HEK293 (cell line): ENCODE data around the gene LCMT2.
A peak's percentile ranks its signal among the peaks of the same experiment; 100 is the strongest.

ENCODE experiments used
- CTCF ChIA-PET: fragments of 350-600 bp; formaldehyde crosslinking; extraction: SDS; loops from one replicate; lab custom pipeline; 2021; ENCODE audit warnings: antibody characterized with exemption; lab: Yijun Ruan, JAX
- POLR2A ChIA-PET: fragments of 300-600 bp; formaldehyde crosslinking; extraction: SDS; loops from one replicate; lab custom pipeline; 2020; ENCODE audit warnings: antibody characterized with exemption, inconsistent platforms; lab: Yijun Ruan, JAX
- H3K27ac ChIP-seq: fragments of 200-500 bp; sonication (Bioruptor generic); 2 replicates; pipeline ENCODE4 v1.5.1; 2014; ENCODE audit warnings: low read depth, low read length, control low read depth, inconsistent platforms; ENCODE audit errors: extremely low read depth
- H3K36me3 ChIP-seq, 2 experiments: fragments of 200-500 bp in 1 of 2; sonication (Bioruptor generic) in 1 of 2; 1 replicate in 1 of 2; 2 replicates in 1 of 2; pipeline ENCODE4 v1.5.1; 2014 to 2017; ENCODE audit warnings: inconsistent platforms in 2 of 2, low read length in 2 of 2; ENCODE audit not compliant: control insufficient read depth in 2 of 2, insufficient read depth in 1 of 2
- H3K4me1 ChIP-seq: fragments of 200-500 bp; sonication (Bioruptor generic); 2 replicates; pipeline ENCODE4 v1.5.1; 2014; ENCODE audit warnings: mild to moderate bottlenecking, low read length, inconsistent platforms; ENCODE audit not compliant: control insufficient read depth, insufficient read depth
- H3K4me3 ChIP-seq: 2 replicates; pipeline ENCODE4 v1.5.1; 2011; ENCODE audit warnings: low read depth, mild to moderate bottlenecking, control low read depth, low read length, moderate library complexity
- H3K9me3 ChIP-seq: fragments of 200-500 bp; sonication (Bioruptor generic); 2 replicates; pipeline ENCODE4 v1.5.1; 2014; ENCODE audit warnings: low read depth, low read length, inconsistent platforms; ENCODE audit not compliant: control insufficient read depth, insufficient read depth
- CTCF ChIP-seq: fragments of 450-650 bp; formaldehyde crosslinking; IDR thresholded peaks from 2 replicates; pipeline ENCODE4 v1.5.1; 2016; ENCODE audit warnings: missing biosample characterization, missing genetic modification characterization
- OVOL3 ChIP-seq: fragments of 450-650 bp; formaldehyde crosslinking; IDR thresholded peaks from 2 replicates; pipeline ENCODE4 v1.5.1; 2016; ENCODE audit warnings: missing biosample characterization, missing genetic modification characterization
- PATZ1 ChIP-seq: fragments of 450-650 bp; formaldehyde crosslinking; IDR thresholded peaks from 2 replicates; pipeline ENCODE4 v1.5.1; 2016; ENCODE audit warnings: missing biosample characterization, missing genetic modification characterization
- WT1 ChIP-seq: fragments of 450-650 bp; formaldehyde crosslinking; IDR thresholded peaks from 2 replicates; pipeline ENCODE4 v1.5.1; 2016; ENCODE audit warnings: missing biosample characterization, missing genetic modification characterization
- YY1 ChIP-seq: fragments of 450-650 bp; formaldehyde crosslinking; IDR thresholded peaks from 2 replicates; pipeline ENCODE4 v1.5.1; 2018; ENCODE audit warnings: missing biosample characterization, missing genetic modification characterization
- ZBTB8A ChIP-seq: fragments of 450-650 bp; formaldehyde crosslinking; IDR thresholded peaks from 2 replicates; pipeline ENCODE4 v1.5.1; 2016; ENCODE audit warnings: missing biosample characterization, missing genetic modification characterization
- ZEB2 ChIP-seq: fragments of 450-650 bp; formaldehyde crosslinking; IDR thresholded peaks from 2 replicates; pipeline ENCODE4 v1.5.1; 2016; ENCODE audit warnings: missing biosample characterization, missing genetic modification characterization
- ZFP37 ChIP-seq: fragments of 450-650 bp; formaldehyde crosslinking; IDR thresholded peaks from 2 replicates; pipeline ENCODE4 v1.5.1; 2016; ENCODE audit warnings: missing biosample characterization, missing genetic modification characterization
- ZIC2 ChIP-seq: fragments of 450-650 bp; formaldehyde crosslinking; IDR thresholded peaks from 2 replicates; pipeline ENCODE4 v1.5.1; 2016; ENCODE audit warnings: missing biosample characterization, missing genetic modification characterization
- ZNF10 ChIP-seq: fragments of 450-650 bp; formaldehyde crosslinking; IDR thresholded peaks from 2 replicates; pipeline ENCODE4 v1.5.1; 2017; ENCODE audit warnings: missing biosample characterization, missing genetic modification characterization
- ZNF146 ChIP-seq: fragments of 450-650 bp; formaldehyde crosslinking; IDR thresholded peaks from 2 replicates; pipeline ENCODE4 v1.5.1; 2016; ENCODE audit warnings: missing biosample characterization, missing genetic modification characterization
- ZNF16 ChIP-seq: fragments of 450-650 bp; formaldehyde crosslinking; IDR thresholded peaks from 2 replicates; pipeline ENCODE4 v1.5.1; 2016; ENCODE audit warnings: low read depth, missing biosample characterization, missing genetic modification characterization
- ZNF175 ChIP-seq: fragments of 450-650 bp; formaldehyde crosslinking; IDR thresholded peaks from 2 replicates; pipeline ENCODE4 v1.5.1; 2016; ENCODE audit warnings: missing biosample characterization, missing genetic modification characterization
- ZNF555 ChIP-seq: fragments of 450-650 bp; formaldehyde crosslinking; conservative IDR thresholded peaks from 2 replicates; pipeline ENCODE4 v1.5.1; 2017; ENCODE audit warnings: missing biosample characterization, mild to moderate bottlenecking, missing genetic modification characterization, inconsistent platforms
- ZNF600 ChIP-seq: fragments of 450-650 bp; formaldehyde crosslinking; IDR thresholded peaks from 2 replicates; pipeline ENCODE4 v1.5.1; 2016; ENCODE audit warnings: missing biosample characterization, missing genetic modification characterization
- ZNF610 ChIP-seq: fragments of 450-650 bp; formaldehyde crosslinking; IDR thresholded peaks from 2 replicates; pipeline ENCODE4 v1.5.1; 2016; ENCODE audit warnings: missing biosample characterization, missing genetic modification characterization, borderline replicate concordance
- ZNF624 ChIP-seq: fragments of 450-650 bp; formaldehyde crosslinking; IDR thresholded peaks from 2 replicates; pipeline ENCODE4 v1.5.1; 2017; ENCODE audit warnings: missing biosample characterization, missing genetic modification characterization
- ZNF658 ChIP-seq: fragments of 450-650 bp; formaldehyde crosslinking; IDR thresholded peaks from 2 replicates; pipeline ENCODE4; 2016; ENCODE audit warnings: missing biosample characterization, missing genetic modification characterization
- ZSCAN4 ChIP-seq: fragments of 450-650 bp; formaldehyde crosslinking; IDR thresholded peaks from 2 replicates; pipeline ENCODE4 v1.5.1; 2017; ENCODE audit warnings: missing biosample characterization, missing genetic modification characterization
- TF ChIP-seq, protein P1 (sequence below): fragments of 450-650 bp; formaldehyde crosslinking; conservative IDR thresholded peaks from 2 replicates; pipeline ENCODE4 v1.5.1; 2016; ENCODE audit warnings: low read depth, missing biosample characterization, missing genetic modification characterization
- TF ChIP-seq, protein P2 (sequence below): fragments of 450-650 bp; formaldehyde crosslinking; IDR thresholded peaks from 2 replicates; pipeline ENCODE4 v1.5.1; 2016; ENCODE audit warnings: missing biosample characterization, missing genetic modification characterization
- TF ChIP-seq, protein P3 (sequence below): fragments of 450-650 bp; formaldehyde crosslinking; IDR thresholded peaks from 2 replicates; pipeline ENCODE4 v1.5.1; 2016; ENCODE audit warnings: missing biosample characterization, missing genetic modification characterization
- TF ChIP-seq, protein P4 (sequence below): fragments of 450-650 bp; formaldehyde crosslinking; IDR thresholded peaks from 2 replicates; pipeline ENCODE4 v1.5.1; 2016; ENCODE audit warnings: missing biosample characterization, missing genetic modification characterization

Gene LCMT2

GRCh38 chr15:43329960-43330779, at the start of gene LCMT2 (continued):
- TF ChIP-seq, protein P1, sequence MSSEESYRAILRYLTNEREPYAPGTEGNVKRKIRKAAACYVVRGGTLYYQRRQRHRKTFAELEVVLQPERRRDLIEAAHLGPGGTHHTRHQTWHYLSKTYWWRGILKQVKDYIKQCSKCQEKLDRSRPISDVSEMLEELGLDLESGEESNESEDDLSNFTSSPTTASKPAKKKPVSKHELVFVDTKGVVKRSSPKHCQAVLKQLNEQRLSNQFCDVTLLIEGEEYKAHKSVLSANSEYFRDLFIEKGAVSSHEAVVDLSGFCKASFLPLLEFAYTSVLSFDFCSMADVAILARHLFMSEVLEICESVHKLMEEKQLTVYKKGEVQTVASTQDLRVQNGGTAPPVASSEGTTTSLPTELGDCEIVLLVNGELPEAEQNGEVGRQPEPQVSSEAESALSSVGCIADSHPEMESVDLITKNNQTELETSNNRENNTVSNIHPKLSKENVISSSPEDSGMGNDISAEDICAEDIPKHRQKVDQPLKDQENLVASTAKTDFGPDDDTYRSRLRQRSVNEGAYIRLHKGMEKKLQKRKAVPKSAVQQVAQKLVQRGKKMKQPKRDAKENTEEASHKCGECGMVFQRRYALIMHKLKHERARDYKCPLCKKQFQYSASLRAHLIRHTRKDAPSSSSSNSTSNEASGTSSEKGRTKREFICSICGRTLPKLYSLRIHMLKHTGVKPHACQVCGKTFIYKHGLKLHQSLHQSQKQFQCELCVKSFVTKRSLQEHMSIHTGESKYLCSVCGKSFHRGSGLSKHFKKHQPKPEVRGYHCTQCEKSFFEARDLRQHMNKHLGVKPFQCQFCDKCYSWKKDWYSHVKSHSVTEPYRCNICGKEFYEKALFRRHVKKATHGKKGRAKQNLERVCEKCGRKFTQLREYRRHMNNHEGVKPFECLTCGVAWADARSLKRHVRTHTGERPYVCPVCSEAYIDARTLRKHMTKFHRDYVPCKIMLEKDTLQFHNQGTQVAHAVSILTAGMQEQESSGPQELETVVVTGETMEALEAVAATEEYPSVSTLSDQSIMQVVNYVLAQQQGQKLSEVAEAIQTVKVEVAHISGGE, result peak; percentile 97
- TF ChIP-seq ZSCAN4 (tag by site-specific recombination) (peak; percentile 8; the same call in 1 of the 2 replicates), ZNF600 (0 out of 2 replicates have a peak, but pooled peaks have one; percentile 17), ZNF610 (tag by site-specific recombination) (peak; percentile 76; the same call in 1 of the 2 replicates), ZNF658 (tag by site-specific recombination) (no peak), ZNF175 (tag by site-specific recombination) (no peak)
- TF ChIP-seq, protein P2, sequence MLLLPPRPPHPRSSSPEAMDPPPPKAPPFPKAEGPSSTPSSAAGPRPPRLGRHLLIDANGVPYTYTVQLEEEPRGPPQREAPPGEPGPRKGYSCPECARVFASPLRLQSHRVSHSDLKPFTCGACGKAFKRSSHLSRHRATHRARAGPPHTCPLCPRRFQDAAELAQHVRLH (tag by site-specific recombination), result peak; percentile 75; the same call in 1 of the 2 replicates

GRCh38 chr15:43378601-43379000, 48.2 kb upstream of the LCMT2 start:
- H3K4me1 ChIP-seq, result no peaks in the 10 kb centered on the region
- H3K9me3 ChIP-seq, result no peaks in the 10 kb centered on the region
- TF ChIP-seq PATZ1 (tag by site-specific recombination) (no peak), WT1 (tag by site-specific recombination) (no peak), CTCF (tag by site-specific recombination) (no peak), ZNF555 (tag by site-specific recombination) (no peak), ZNF10 (no peak), ZNF146 (no peak), OVOL3 (no peak), YY1 (tag by site-specific recombination) (no peak), ZNF624 (tag by site-specific recombination) (no peak), ZBTB8A (no peak), ZEB2 (no peak), ZNF16 (tag by site-specific recombination) (no peak), ZIC2 (tag by site-specific recombination) (no peak), ZFP37 (tag by site-specific recombination) (no peak)
- TF ChIP-seq, protein P3, sequence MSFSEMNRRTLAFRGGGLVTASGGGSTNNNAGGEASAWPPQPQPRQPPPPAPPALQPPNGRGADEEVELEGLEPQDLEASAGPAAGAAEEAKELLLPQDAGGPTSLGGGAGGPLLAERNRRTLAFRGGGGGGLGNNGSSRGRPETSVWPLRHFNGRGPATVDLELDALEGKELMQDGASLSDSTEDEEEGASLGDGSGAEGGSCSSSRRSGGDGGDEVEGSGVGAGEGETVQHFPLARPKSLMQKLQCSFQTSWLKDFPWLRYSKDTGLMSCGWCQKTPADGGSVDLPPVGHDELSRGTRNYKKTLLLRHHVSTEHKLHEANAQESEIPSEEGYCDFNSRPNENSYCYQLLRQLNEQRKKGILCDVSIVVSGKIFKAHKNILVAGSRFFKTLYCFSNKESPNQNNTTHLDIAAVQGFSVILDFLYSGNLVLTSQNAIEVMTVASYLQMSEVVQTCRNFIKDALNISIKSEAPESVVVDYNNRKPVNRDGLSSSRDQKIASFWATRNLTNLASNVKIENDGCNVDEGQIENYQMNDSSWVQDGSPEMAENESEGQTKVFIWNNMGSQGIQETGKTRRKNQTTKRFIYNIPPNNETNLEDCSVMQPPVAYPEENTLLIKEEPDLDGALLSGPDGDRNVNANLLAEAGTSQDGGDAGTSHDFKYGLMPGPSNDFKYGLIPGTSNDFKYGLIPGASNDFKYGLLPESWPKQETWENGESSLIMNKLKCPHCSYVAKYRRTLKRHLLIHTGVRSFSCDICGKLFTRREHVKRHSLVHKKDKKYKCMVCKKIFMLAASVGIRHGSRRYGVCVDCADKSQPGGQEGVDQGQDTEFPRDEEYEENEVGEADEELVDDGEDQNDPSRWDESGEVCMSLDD (tag by site-specific recombination), result no peak
- TF ChIP-seq, protein P4, sequence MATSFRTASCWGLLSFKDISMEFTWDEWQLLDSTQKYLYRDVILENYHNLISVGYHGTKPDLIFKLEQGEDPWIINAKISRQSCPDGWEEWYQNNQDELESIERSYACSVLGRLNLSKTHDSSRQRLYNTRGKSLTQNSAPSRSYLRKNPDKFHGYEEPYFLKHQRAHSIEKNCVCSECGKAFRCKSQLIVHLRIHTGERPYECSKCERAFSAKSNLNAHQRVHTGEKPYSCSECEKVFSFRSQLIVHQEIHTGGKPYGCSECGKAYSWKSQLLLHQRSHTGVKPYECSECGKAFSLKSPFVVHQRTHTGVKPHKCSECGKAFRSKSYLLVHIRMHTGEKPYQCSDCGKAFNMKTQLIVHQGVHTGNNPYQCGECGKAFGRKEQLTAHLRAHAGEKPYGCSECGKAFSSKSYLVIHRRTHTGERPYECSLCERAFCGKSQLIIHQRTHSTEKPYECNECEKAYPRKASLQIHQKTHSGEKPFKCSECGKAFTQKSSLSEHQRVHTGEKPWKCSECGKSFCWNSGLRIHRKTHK (tag by site-specific recombination), result no peak
- no peak overlapping the region for H3K4me3 ChIP-seq
- H3K36me3 ChIP-seq, result peaks cover 43 to 58% of the 10 kb centered on the region in 2 experiments
- no peak overlapping the region for H3K27ac ChIP-seq
- ChIA-PET POLR2A (no interaction called here), CTCF (interaction anchor here (0.9 kb wide), 1 partner anchor 78 kb away, joined by 3 read pairs; no protein-coding TSS in a partner anchor)
